DND-41 (cell line): ENCODE results near the gene BRMS1.

Experiments
- ATAC-seq: fragments of 200-7000 bp; cut with Tn5 transposase; 3 replicates; pipeline ENCODE4 v1.9.1; 2021; ENCODE audit warnings: low read depth; ENCODE audit not compliant: insufficient read depth
- DNase-seq: peaks from one replicate; pipeline ENCODE4 v3.0.0-alpha.2; 2020
- H2AFZ ChIP-seq: 2 replicates; pipeline ENCODE4 v1.6.0; 2012; ENCODE audit warnings: low read depth, low read length
- H3K27ac ChIP-seq: 2 replicates; pipeline ENCODE4 v1.5.1; 2012; ENCODE audit warnings: low read length, inconsistent platforms
- H3K27me3 ChIP-seq: fragments of 200-600 bp; sonication (generic); 2 replicates; pipeline ENCODE4 v1.6.0; 2012; ENCODE audit warnings: low read length, mild to moderate bottlenecking, inconsistent platforms; ENCODE audit not compliant: insufficient read depth, poor library complexity
- H3K36me3 ChIP-seq: 2 replicates; pipeline ENCODE4 v1.5.1; 2012; ENCODE audit warnings: low read length, inconsistent platforms; ENCODE audit not compliant: insufficient read depth
- H3K4me1 ChIP-seq: 2 replicates; pipeline ENCODE4 v1.5.1; 2012; ENCODE audit warnings: mild to moderate bottlenecking, low read length; ENCODE audit not compliant: insufficient read depth
- H3K4me2 ChIP-seq: 2 replicates; pipeline ENCODE4 v1.6.0; 2012; ENCODE audit warnings: mild to moderate bottlenecking, moderate library complexity, low read length, inconsistent platforms; ENCODE audit not compliant: insufficient read depth
- H3K4me3 ChIP-seq, 2 experiments: fragments of 200-600 bp in 1 of 2; shearing (Covaris generic) in 1 of 2; 2 replicates each; pipeline ENCODE4 v1.5.1; 2012 to 2016; ENCODE audit warnings: inconsistent platforms in 2 of 2, low read length in 2 of 2, mild to moderate bottlenecking in 2 of 2, low read depth in 1 of 2, moderate library complexity in 1 of 2
- H3K79me2 ChIP-seq: 2 replicates; pipeline ENCODE4 v1.6.0; 2012; ENCODE audit warnings: low read length, inconsistent platforms; ENCODE audit not compliant: insufficient read depth
- H3K9ac ChIP-seq: 2 replicates; pipeline ENCODE4 v1.6.0; 2012; ENCODE audit warnings: low read depth, mild to moderate bottlenecking, inconsistent platforms, low read length, moderate library complexity
- H3K9me3 ChIP-seq: 2 replicates; pipeline ENCODE4 v1.5.1; 2012; ENCODE audit warnings: low read length, moderate library complexity, mild to moderate bottlenecking, inconsistent platforms; ENCODE audit not compliant: insufficient read depth, severe bottlenecking
- H4K20me1 ChIP-seq: 2 replicates; pipeline ENCODE4 v1.6.0; 2012; ENCODE audit warnings: low read length; ENCODE audit not compliant: insufficient read depth
- CTCF ChIP-seq: IDR thresholded peaks from 2 replicates; pipeline ENCODE4 v1.5.1; 2012; ENCODE audit warnings: borderline replicate concordance, low read length, moderate library complexity, mild to moderate bottlenecking; ENCODE audit not compliant: poor library complexity, severe bottlenecking; ENCODE audit errors: extremely low read depth
- EZH2 ChIP-seq: IDR thresholded peaks from 3 replicates; pipeline ENCODE4 v1.6.1; 2012; ENCODE audit warnings: borderline replicate concordance, low read depth, mild to moderate bottlenecking, moderate library complexity, low read length, inconsistent platforms; ENCODE audit not compliant: severe bottlenecking

Gene BRMS1

GRCh38 chr11:66292543-66293332 lies 52.2 kb downstream of the BRMS1 start:
- no peaks in the 10 kb centered on the region for H3K36me3 ChIP-seq
- H3K27me3 ChIP-seq, result no peaks in the 10 kb centered on the region
- no peak for TF ChIP-seq EZH2
- no peak for TF ChIP-seq CTCF
- H3K4me1 ChIP-seq, result peaks cover 29% of the 10 kb centered on the region
- H3K79me2 ChIP-seq, result peaks cover 10% of the 10 kb centered on the region
- no peak overlapping the region for H3K4me3 ChIP-seq
- no peak overlapping the region for H3K4me2 ChIP-seq
- no peak overlapping the region for H2AFZ ChIP-seq
- no peak overlapping the region for H3K27ac ChIP-seq
- no peak overlapping the region for H3K9ac ChIP-seq
- peaks cover 5% of the 10 kb centered on the region; the same call in 1 of the 2 replicates for H4K20me1 ChIP-seq
- no peaks in the 10 kb centered on the region for H3K9me3 ChIP-seq
- DNase-seq (no peak), ATAC-seq (no peak)

DNA sequence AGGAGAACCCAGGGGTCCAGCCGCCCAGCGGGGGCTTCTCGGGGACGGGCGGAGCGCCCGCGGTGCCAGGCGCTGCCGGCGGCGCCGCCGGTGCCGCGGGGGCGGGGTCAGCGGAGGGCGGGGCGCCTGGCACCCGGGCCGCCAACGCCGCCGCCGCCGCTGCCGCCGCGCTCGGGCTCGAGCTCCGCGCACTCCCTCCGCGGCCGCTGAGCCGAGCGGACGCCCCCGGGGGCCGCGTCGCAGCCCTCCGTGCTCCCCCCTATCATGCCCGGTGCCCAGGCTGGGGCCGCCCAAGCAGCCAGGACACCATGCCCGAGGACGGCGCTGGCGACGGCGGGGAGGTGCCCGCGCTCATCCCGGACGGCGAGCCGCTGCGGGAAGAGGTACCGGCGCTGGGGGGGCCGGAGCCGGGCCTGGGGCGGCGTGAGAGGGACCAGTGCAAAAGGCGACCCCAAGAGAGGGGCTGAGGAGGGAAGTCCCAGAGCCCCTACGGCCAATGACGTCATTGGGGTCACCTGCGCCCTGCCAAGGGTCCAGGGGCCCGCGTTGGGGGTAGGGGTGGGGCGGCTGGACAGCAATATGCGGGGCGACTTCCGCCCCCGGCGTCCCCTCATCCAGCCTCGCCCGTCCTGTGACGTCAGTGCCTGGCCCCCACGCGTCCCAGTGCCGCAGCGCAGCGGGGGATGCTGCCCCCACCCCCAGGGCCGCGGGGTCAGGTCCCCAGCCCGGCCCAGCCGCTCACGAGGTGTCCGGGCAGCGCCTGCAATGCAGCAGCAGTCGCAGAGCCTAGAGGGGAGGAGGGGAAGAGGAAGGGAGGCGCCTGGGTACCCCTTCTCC lies 53.0 kb downstream of the BRMS1 start, which contains the start of gene TMEM151A:
TMEM151A (plus strand) TSS at position 189 of the 837 bp plus-strand sequence; CDS start at position 309, 120 bp downstream.
- H3K4me2 ChIP-seq, result 0 out of 2 replicates have a peak within 1 kb of the TSS, but pooled peaks have one; percentile 84
- H3K4me1 ChIP-seq, result peaks cover 33% of the 10 kb centered on the region
- H3K79me2 ChIP-seq, result peaks cover 14% of the 10 kb centered on the region
- H3K27me3 ChIP-seq, result no peaks in the 10 kb centered on the region
- no peaks in the 10 kb centered on the region for H3K36me3 ChIP-seq
- H3K27ac ChIP-seq, result no peak within 1 kb of the TSS
- no peaks in the 10 kb centered on the region for H3K9me3 ChIP-seq
- H4K20me1 ChIP-seq, result peaks cover 6% of the 10 kb centered on the region; the same call in 1 of the 2 replicates
- ATAC-seq, result no peak
- no peak within 1 kb of the TSS for H3K4me3 ChIP-seq
- DNase-seq, result no peak
- TF ChIP-seq CTCF, result no peak
- no peak for TF ChIP-seq EZH2
- H3K9ac ChIP-seq, result no peak within 1 kb of the TSS
- H2AFZ ChIP-seq, result no peak within 1 kb of the TSS

GRCh38 chr11:66291303-66291705 lies 53.6 kb downstream of the BRMS1 start:
- peaks cover 14% of the 10 kb centered on the region for H3K79me2 ChIP-seq
- H3K4me1 ChIP-seq, result peaks cover 33% of the 10 kb centered on the region
- H3K27ac ChIP-seq, result no peak overlapping the region
- no peak overlapping the region for H3K9ac ChIP-seq
- no peak overlapping the region for H3K4me3 ChIP-seq
- TF ChIP-seq CTCF (no peak), EZH2 (no peak)
- H3K27me3 ChIP-seq, result no peaks in the 10 kb centered on the region
- ATAC-seq (no peak), DNase-seq (no peak)
- no peaks in the 10 kb centered on the region for H3K9me3 ChIP-seq
- no peak overlapping the region for H3K4me2 ChIP-seq
- H3K36me3 ChIP-seq, result no peaks in the 10 kb centered on the region
- no peak overlapping the region for H2AFZ ChIP-seq
- peaks cover 6% of the 10 kb centered on the region; the same call in 1 of the 2 replicates for H4K20me1 ChIP-seq
